A549 (cell line): ENCODE data around the gene CTBP1. TPM values are rescaled to one million over a fixed set of nuclear protein-coding genes. Genes with fewer than 3 reads are reported as not detected.

Source experiments
- ATAC-seq, 2 experiments: fragments of 200-7000 bp in 1 of 2; fragments of >200 bp in 1 of 2; cut with Nextera tagmentation in 1 of 2; cut with Tn5 transposase in 1 of 2; 3 replicates each; pipeline versions ENCODE4 v1.8.0 to v1.9.1; 2018 to 2020; ENCODE audit warnings: mild to moderate bottlenecking in 1 of 2, moderate library complexity in 1 of 2
- CTCF ChIA-PET: fragments of 300-600 bp; sonication (Branson Sonifier 250); formaldehyde crosslinking; extraction: SDS; loops from one replicate; lab custom pipeline; 2021; ENCODE audit warnings: antibody characterized with exemption, inconsistent platforms; lab: Yijun Ruan, JAX
- POLR2A ChIA-PET: fragments of 350-600 bp; formaldehyde crosslinking; extraction: SDS; loops from one replicate; lab custom pipeline; 2021; ENCODE audit warnings: antibody characterized with exemption, inconsistent platforms; lab: Yijun Ruan, JAX
- DNase-seq, 2 experiments: peaks; one replicate each; pipeline versions ENCODE4 v3.0.0 to v3.0.0-alpha.2; 2011 to 2016; ENCODE audit warnings: low read depth in 1 of 2, low spot score in 1 of 2
- FAIRE-seq: peaks from 2 replicates; lab custom pipeline; 2011; peaks lifted over from hg19 to GRCh38; lab: Jason Lieb, UNC
- H3K27ac ChIP-seq, 2 experiments: fragments of >200 bp; sonication (Bioruptor Twin); formaldehyde crosslinking; 3 replicates each; pipeline ENCODE4 v1.5.1; 2016 to 2017
- H3K4me1 ChIP-seq: fragments of >200 bp; sonication (Bioruptor Twin); formaldehyde crosslinking; 3 replicates; pipeline ENCODE4 v1.6.1; 2016
- H3K4me2 ChIP-seq: fragments of >200 bp; sonication (Bioruptor Twin); formaldehyde crosslinking; 3 replicates; pipeline ENCODE4 v1.6.1; 2016
- H3K4me3 ChIP-seq: fragments of >200 bp; sonication (Bioruptor Twin); formaldehyde crosslinking; 3 replicates; pipeline ENCODE4 v1.5.1; 2016
- H3K9me3 ChIP-seq: fragments of >200 bp; sonication (Bioruptor Twin); formaldehyde crosslinking; 3 replicates; pipeline ENCODE4 v1.6.1; 2016
- BHLHE40 ChIP-seq: IDR thresholded peaks from 2 replicates; pipeline ENCODE4 v1.6.1; 2012; ENCODE audit warnings: low read depth, low read length, inconsistent platforms
- CBX2 ChIP-seq: fragments of 200-600 bp; sonication (generic); IDR thresholded peaks from 2 replicates; pipeline ENCODE4 v1.6.1; 2016; ENCODE audit warnings: low read depth, mild to moderate bottlenecking, borderline replicate concordance
- CEBPB ChIP-seq, 2 experiments: fragments of >200 bp in 1 of 2; sonication (Bioruptor Twin) in 1 of 2; formaldehyde crosslinking in 1 of 2; IDR thresholded peaks; 2 replicates each; pipeline ENCODE4 v1.6.1; 2012 to 2016
- EHMT2 ChIP-seq: fragments of 200-600 bp; sonication (generic); IDR thresholded peaks from 2 replicates; pipeline ENCODE4 v1.6.1; 2016; ENCODE audit warnings: antibody characterized with exemption, low read depth, mild to moderate bottlenecking, moderate library complexity
- HES2 ChIP-seq: fragments of >200 bp; sonication (Bioruptor Twin); formaldehyde crosslinking; IDR thresholded peaks from 2 replicates; pipeline ENCODE4 v1.6.1; 2016
- HEYL ChIP-seq: fragments of 250-450 bp; sonication (Bioruptor Pico); IDR thresholded peaks from 2 replicates; pipeline ENCODE4 v1.8.0; 2021; ENCODE audit warnings: mild to moderate bottlenecking, moderate library complexity
- HMGXB4 ChIP-seq: fragments of 250-450 bp; sonication (Bioruptor Pico); IDR thresholded peaks from 2 replicates; pipeline ENCODE4 v1.5.0; 2021; ENCODE audit warnings: mild to moderate bottlenecking, moderate library complexity, borderline replicate concordance
- HOXB13 ChIP-seq: fragments of 250-450 bp; sonication (Bioruptor Pico); IDR thresholded peaks from 2 replicates; pipeline ENCODE4 v1.5.0; 2020; ENCODE audit warnings: low read depth, mild to moderate bottlenecking, moderate library complexity
- JUN ChIP-seq, 2 experiments: fragments of >200 bp; sonication (Bioruptor Twin); formaldehyde crosslinking; IDR thresholded peaks; 2 replicates in 1 of 2; 3 replicates in 1 of 2; pipeline ENCODE4 v1.6.1; 2016 to 2017
- KDM1A ChIP-seq: fragments of 200-600 bp; sonication (generic); IDR thresholded peaks from 2 replicates; pipeline ENCODE4 v1.6.1; 2016; ENCODE audit warnings: low read depth, mild to moderate bottlenecking
- MAZ ChIP-seq: fragments of 150-350 bp; IDR thresholded peaks from 2 replicates; pipeline ENCODE4 v1.6.1; 2014; ENCODE audit warnings: antibody characterized with exemption, low read depth, low read length, borderline replicate concordance
- POLR2AphosphoS2 ChIP-seq: conservative IDR thresholded peaks from 2 replicates; pipeline ENCODE4 v1.6.1; 2012; ENCODE audit warnings: low read length, improper control_type of control experiment, inconsistent platforms
- REST ChIP-seq: fragments of 200-600 bp; sonication (generic); IDR thresholded peaks from 2 replicates; pipeline ENCODE4 v1.6.1; 2016; ENCODE audit warnings: antibody characterized with exemption, mild to moderate bottlenecking, moderate library complexity
- RFX5 ChIP-seq: fragments of 450-650 bp; IDR thresholded peaks from 2 replicates; pipeline ENCODE4 v1.7.1; 2014; ENCODE audit warnings: antibody characterized with exemption, mild to moderate bottlenecking, moderate library complexity
- SMC3 ChIP-seq: fragments of >200 bp; sonication (Bioruptor Twin); formaldehyde crosslinking; IDR thresholded peaks from 3 replicates; pipeline ENCODE4 v1.6.1; 2018; ENCODE audit warnings: inconsistent platforms
- TP53 ChIP-seq: fragments of 250-450 bp; sonication (Bioruptor Pico); IDR thresholded peaks from 2 replicates; pipeline ENCODE4 v1.5.0; 2021; ENCODE audit warnings: mild to moderate bottlenecking, moderate library complexity
- ZSCAN20 ChIP-seq: fragments of 250-450 bp; sonication (Bioruptor Pico); IDR thresholded peaks from 2 replicates; pipeline ENCODE4 v1.8.0; 2022; ENCODE audit warnings: mild to moderate bottlenecking, moderate library complexity
- WGBS: methylation state at CpG from one replicate; pipeline ENCODE4 v1.1.6; 2017; ENCODE audit errors: missing lambda C conversion rate; 5-methylcytosine and 5-hydroxymethylcytosine counted together
- polyA plus RNA-seq, 4 experiments: library from polyadenylated mRNA; depleted of rRNA in 3 of 4; stranded (reverse); fragments of >200 nt; fragmentation: RNase III in 1 of 4; extraction: RNeasy Plus Mini Kit Qiagen cat#74134 plus additional on column Dnase treatment in 1 of 4; gene quantifications; 2 replicates in 3 of 4; 3 replicates in 1 of 4; pipeline ENCODE4 v1.2.3, GENCODE V29; 2011 to 2017
- TF ChIP-seq, protein P1 (sequence below): fragments of 450-650 bp; IDR thresholded peaks from 2 replicates; pipeline ENCODE4 v1.6.1; 2014; ENCODE audit warnings: antibody characterized with exemption
- TF ChIP-seq, protein P2 (sequence below): fragments of >200 bp; sonication (Bioruptor Twin); formaldehyde crosslinking; IDR thresholded peaks from 3 replicates; pipeline ENCODE4 v1.5.1; 2016

Gene CTBP1
- polyA plus RNA-seq, 2 of the 4 experiments (the other 2 are of a cell fraction) = 43.1 to 93.1 TPM

DNA sequence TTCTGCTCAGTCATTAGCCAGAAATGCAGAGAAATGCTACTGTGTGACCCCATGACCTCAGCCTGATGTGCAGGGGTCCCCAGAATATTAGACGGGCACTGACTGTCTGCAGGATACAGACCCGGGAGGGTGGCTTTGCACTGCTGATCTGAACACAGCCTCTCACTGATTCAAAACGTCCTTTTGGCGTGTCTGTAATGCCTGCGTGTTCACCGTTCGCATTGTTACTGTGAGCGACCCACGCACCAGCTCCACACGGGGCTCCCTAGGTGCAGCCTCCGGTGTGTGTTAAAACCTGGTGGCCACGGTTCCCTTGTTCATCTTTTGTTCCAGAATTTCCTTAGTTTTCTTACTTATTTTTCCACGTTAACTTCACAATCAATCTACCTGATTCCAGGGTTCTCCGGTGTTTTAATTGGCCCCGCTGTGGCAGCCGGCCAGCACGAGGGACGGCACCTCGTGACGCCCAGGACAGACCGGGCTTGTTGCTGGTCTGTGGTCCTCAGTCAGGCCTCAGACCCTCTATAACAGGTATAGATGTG, 44.6 kb downstream of the CTBP1 start (continued):
- no peak for TF ChIP-seq REST

DNA sequence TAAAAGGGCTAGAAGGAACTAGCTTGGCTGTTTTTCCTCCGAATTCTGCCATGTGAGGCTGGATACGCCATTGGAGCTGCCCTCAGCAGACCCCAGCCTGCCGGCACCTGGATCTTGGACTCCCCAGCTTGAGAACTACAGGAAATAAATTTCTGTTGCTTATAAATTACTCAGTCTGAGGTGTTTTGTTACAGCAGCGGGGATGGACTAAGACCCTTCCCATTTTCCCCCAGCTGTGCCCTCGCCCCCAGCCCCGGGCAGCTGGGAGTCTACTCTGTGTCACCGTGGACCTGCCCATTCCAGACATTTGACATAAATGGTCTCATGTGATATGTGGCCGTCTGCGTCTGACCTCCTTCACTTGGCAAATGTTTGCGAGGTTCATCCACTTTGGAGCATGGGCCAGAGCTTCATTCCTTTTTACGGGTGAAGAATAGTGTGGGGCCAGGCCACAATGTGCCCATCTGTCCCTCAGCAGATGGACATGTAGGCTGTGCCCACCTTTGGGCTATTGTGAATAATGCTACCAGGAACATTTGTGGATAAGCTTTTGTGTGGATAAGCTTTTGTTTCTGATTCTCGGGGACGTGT, 45.8 kb downstream of the CTBP1 start:
- Histone ChIP-seq H3K4me3 (no peak overlapping the region), H3K9me3 (no peaks in the 10 kb centered on the region), H3K4me1 (no peaks in the 10 kb centered on the region), H3K27ac (no peak overlapping the region), H3K4me2 (no peak overlapping the region)
- CTCF ChIA-PET = interaction anchor here (1.1 to 1.4 kb wide), 4 partner anchors 10 to 74 kb away, joined by 4 to 5 read pairs (median 4); no protein-coding TSS in a partner anchor
- 85% methylated on average over 11 of the region's 13 CpGs for WGBS
- ATAC-seq = no peak
- POLR2A ChIA-PET = no interaction called here
- no peak for DNase-seq
- FAIRE-seq = no peak
- TF ChIP-seq, protein P1, sequence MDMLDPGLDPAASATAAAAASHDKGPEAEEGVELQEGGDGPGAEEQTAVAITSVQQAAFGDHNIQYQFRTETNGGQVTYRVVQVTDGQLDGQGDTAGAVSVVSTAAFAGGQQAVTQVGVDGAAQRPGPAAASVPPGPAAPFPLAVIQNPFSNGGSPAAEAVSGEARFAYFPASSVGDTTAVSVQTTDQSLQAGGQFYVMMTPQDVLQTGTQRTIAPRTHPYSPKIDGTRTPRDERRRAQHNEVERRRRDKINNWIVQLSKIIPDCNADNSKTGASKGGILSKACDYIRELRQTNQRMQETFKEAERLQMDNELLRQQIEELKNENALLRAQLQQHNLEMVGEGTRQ = no peak
- TF ChIP-seq RFX5 (no peak), CBX2 (no peak), CEBPB (IDR thresholded peaks at IDR 0.05) (no peak), HEYL (CRISPR knock-in tag) (no peak), BHLHE40 (no peak), JUN (IDR thresholded peaks at IDR 0.05) (no peak), TP53 (CRISPR knock-in tag) (no peak), POLR2AphosphoS2 (no peak), HES2 (no peak), ZSCAN20 (CRISPR knock-in tag) (no peak), EHMT2 (no peak), KDM1A (no peak)
- TF ChIP-seq, protein P2, sequence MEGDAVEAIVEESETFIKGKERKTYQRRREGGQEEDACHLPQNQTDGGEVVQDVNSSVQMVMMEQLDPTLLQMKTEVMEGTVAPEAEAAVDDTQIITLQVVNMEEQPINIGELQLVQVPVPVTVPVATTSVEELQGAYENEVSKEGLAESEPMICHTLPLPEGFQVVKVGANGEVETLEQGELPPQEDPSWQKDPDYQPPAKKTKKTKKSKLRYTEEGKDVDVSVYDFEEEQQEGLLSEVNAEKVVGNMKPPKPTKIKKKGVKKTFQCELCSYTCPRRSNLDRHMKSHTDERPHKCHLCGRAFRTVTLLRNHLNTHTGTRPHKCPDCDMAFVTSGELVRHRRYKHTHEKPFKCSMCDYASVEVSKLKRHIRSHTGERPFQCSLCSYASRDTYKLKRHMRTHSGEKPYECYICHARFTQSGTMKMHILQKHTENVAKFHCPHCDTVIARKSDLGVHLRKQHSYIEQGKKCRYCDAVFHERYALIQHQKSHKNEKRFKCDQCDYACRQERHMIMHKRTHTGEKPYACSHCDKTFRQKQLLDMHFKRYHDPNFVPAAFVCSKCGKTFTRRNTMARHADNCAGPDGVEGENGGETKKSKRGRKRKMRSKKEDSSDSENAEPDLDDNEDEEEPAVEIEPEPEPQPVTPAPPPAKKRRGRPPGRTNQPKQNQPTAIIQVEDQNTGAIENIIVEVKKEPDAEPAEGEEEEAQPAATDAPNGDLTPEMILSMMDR = no peak

DNA sequence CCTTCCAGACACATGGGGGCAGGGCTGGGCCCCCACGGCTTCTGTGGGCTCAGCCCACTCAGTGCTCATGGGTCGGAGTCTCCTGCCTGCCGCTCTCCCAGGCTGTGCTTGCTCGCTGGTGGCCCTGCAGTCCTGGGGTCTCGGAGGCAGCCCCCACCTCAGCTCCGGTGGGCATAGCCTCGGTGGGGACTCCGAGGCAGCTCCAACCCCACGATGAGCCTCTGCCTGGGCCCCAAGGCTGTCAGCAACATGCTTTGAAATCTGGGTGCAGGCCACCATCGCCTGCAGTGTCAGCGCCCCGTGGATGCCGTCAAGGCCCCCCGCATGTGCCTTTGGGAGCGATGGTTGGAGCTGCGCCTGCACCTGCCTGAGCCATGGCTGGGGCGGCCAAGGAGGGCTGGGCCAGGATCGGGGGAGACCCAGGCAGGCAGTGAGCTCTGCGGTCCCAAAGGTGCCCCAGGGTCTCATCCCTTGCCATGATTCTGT, 46.4 kb downstream of the CTBP1 start:
- 94% methylated on average over 8 of the region's 19 CpGs for WGBS
- DNase-seq (no peak), FAIRE-seq (no peak), ATAC-seq (no peak)
- POLR2A ChIA-PET = no interaction called here
- Histone ChIP-seq H3K4me1 (no peaks in the 10 kb centered on the region), H3K4me3 (no peak overlapping the region), H3K4me2 (no peak overlapping the region), H3K27ac (no peak overlapping the region), H3K9me3 (no peaks in the 10 kb centered on the region)
- no peak for TF ChIP-seq HOXB13 (CRISPR knock-in tag)
- no peak for TF ChIP-seq MAZ
- no peak for TF ChIP-seq SMC3
- TF ChIP-seq, protein P1 = no peak
- TF ChIP-seq REST = no peak
- TF ChIP-seq JUN (IDR thresholded peaks at IDR 0.05) = no peak
- TF ChIP-seq CBX2 = no peak
- TF ChIP-seq HMGXB4 (CRISPR knock-in tag) = no peak
- CTCF ChIA-PET = interaction anchor here (1.1 to 1.4 kb wide), 4 partner anchors 10 to 73 kb away, joined by 4 to 5 read pairs (median 4); no protein-coding TSS in a partner anchor
